CMK (cell line): ENCODE measurements around the gene MMRN2.
"Not testable (repeated sequence)": the region's sequence is repeated elsewhere in the genome, so short reads cannot be mapped to it uniquely, and the experiment has no call there.

Source experiments
- DNase-seq: peaks from one replicate; pipeline ENCODE4 v3.0.0-alpha.2; 2010; ENCODE audit warnings: low read depth

MMRN2 gene

DNA sequence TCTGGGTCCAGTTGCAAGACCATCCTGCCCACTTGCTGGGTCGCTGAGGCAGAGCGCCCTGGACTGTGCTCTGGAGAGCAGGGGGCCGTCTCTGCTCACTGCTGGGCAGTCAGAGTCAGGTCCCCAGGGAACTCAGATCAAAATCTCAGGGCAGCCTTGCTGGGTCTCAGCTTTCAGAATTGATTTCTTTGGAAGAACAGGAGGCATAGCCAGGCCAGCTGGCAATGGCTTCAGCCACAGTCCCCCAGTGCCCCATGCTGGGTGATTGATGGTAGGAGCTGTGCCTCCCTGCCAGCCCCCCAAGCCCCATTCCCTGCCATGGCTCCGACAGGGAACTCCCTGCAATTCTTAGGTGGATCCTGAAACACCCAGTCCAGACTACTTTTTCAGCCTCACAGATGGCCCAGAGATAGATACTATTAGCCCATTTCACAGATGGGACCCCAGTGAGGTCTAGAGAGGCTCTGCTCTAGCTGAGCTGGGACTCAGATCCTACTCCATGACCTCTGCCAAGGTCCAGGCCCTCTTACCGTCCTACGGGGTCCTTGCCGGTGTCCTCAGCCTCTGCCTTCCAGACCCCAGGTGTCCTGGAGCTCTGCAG lies 467 bp downstream of the MMRN2 start:
- DNase-seq = no peak

DNA sequence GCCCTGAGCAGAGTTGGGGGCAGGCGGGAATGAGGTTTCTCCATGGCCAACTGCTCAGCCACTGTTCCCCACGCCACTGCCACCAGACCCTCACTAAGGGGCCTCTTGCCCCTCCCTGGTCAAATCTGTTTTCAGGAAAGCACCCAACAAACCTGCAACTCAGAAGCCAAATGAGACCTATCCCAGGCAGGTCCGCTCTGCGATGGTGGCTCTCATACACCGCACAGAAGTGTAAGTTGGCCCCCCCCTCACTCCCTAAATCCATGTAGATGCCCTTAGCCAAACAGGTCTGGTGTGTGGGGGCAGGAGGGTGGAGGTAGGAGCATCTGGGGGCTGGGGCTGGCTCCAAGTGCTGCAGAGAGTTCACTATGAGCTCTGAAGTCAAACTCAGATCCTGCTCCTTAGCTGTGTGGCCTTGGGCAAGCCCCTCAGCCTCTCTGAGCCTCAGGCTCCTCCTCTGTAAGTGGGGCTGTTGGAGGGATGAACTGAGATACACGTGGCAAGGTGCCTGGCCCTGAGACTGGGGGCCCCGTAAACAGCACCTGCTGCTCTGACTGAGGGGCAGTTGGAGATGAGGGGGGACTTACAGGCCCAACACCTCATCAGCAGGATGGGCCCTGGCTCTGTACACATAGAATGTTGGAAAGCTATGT lies 1.1 kb downstream of the MMRN2 start:
- no peak for DNase-seq

DNA sequence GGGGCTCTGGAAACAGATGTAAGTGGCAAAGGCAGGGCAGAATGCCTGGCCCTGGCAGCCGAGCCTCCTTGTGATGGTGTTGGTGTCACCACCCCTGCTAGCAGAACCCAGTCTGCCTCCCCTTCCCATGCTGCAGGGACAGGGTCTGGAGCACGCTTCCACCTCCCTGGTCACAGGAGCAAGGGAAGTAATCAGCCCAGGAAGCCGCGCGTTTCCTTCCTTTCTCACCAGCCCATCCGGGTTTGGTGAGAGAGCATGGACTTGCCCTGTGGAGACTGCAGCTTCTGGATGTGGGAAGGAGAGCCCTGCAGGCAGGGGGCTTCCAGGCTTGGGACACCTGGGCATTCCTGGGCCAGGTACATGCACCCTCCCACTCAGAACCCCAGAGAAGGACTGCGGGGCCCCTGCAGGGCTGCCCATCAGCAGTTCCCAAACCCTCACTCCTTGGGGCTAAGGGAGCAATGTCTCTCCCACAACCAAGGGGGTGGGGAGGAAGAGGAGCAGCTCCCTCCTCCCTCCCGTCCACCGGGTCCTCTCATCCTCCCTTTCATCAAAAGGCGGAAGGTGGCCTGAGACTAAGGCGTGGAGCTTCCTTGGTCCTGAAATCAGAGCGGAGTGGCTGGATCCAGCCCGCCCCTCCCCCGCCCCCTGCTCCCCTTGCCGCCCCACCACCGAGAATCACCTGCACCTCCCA lies 1.8 kb downstream of the MMRN2 start:
- DNase-seq = no peak

DNA sequence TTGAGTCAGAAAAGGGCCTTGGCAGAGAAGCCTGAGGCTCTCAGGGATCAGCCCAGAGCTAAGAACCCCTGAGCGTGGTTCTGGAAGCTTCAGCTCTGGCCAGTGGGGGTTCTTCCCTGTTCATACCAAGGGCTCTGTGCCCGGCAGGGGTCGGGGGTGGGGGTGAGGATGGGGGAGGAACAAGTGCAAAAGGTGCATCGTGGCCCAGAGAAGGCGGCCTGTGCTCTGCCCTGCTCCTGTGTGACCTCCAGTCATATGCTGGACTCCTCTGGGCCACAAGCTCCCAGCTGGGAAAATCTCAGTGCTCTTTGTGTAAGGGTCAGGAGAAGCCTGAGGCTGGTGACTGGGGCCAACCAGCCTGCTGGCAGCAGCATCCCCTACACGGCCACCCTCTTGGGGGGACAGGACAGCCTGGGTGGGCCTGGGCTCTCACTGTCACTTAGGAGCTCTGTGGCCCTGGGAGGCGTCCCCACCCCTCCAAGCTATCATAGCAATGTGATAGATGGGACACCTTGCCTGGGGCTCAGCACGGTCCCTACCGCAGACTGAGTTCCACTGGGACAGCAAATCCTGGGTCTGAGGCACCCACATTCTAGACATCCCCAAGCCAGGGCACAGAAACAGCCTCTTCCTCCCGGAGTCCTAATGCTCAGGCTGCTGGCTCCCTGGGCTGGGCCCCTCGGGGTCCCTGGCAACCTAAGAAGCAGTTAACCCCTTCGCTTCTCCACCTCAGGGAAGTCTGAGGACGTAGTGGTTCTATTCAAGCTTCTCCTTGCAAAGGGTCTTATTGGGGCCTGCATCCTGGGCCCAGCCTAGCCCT lies 2.5 kb downstream of the MMRN2 start:
- DNase-seq = no peak

GRCh38 chr10:86953747-86954680 lies 3.4 kb downstream of the MMRN2 start:
- DNase-seq = peak; percentile 91

- not testable (repeated sequence) for DNase-seq
Measured at GRCh38 chr10:86952697-86953096, 4.7 kb downstream of the MMRN2 start.

DNA sequence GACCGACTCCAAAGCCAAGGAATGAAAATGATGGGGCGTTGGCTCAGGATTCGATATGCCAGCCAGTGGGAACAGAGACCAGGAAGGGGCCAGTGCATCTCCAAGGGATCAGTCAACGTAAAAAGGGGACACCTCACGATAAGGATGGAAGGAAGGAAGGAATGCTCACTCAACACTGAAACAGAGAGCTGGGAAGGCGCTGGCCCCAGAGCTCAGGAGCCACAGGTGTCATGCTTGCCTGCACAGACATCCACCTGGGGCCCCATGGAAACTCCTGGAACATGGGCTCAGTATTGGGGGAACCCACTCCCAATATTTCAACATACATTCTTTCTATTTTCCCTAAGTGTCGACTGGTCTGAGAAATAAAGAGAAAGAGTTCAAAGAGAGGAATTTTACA lies 5.3 kb downstream of the MMRN2 start:
- DNase-seq = no peak

DNA sequence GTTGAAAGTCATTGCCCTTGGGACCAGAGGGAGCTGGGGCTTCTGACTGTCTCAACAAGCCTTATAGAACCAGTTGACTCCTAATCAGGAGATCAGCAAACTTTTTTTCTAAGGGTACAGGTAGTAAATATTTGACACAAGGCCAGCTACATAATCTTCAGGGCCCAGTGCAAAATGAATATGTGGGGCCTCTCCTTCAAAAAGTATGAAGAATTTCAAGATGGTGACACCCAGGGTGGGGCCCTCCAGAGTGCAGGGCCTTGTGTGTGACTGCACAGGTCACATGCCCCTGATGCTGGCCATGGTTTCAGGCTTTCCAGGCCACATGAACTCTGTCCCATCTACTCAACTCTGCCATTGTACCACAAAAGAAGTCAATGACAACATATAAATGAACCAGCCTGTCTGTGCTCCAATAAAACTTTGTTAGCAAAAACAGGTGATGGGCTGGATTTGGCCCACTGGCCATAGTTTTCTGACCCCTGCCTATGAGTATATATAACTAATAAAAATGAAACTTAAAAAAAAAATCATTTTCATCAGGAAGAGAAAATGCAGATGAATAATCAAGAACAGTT lies 6.1 kb downstream of the MMRN2 start:
- no peak for DNase-seq

DNA sequence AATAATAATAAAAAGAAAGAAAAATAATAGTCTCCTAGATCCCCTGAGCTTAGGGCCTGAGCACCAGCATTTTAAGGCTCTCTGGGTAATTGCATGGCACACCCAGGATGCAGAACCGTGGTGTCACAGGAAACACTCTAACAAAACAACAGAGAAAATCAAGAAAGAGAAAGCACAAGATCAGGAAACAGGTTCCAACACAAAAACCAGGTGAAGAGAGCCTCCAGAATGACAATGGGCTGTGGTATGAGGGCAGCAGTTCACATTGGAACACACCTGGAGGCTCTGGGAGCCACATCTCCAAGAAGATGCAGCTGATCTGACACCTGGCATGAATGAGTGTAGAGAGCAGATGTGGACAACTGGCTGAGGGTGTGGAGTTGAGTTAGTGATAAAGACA lies 7.1 kb downstream of the MMRN2 start:
- DNase-seq = no peak

DNA sequence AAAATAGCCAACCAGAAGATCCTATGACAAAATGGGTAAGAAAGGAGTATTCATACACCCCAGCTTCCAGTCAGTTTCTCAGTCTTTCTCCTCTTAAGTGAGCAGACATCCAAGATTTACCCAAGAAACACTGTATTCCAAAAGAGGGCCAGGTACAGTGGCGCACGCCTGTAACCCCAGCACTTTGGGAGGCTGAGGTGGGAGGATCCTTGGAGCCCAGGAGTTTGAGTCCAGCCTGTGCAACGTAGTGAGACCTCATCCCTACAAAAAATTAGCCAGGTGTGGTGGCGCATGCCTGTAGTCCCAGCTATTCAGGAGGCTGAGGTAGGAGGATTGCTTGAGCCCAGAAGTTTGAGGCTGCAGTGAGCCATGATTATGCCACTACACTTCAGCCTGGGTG lies 9.6 kb downstream of the MMRN2 start:
- not testable (repeated sequence) for DNase-seq

- no peak for DNase-seq
Measured at GRCh38 chr10:86946213-86947155, 10.9 kb downstream of the MMRN2 start.

- no peak for DNase-seq
Measured at GRCh38 chr10:86945361-86946212, 11.8 kb downstream of the MMRN2 start.

GRCh38 chr10:86944907-86945306 lies 12.5 kb downstream of the MMRN2 start:
- DNase-seq = no peak

DNA sequence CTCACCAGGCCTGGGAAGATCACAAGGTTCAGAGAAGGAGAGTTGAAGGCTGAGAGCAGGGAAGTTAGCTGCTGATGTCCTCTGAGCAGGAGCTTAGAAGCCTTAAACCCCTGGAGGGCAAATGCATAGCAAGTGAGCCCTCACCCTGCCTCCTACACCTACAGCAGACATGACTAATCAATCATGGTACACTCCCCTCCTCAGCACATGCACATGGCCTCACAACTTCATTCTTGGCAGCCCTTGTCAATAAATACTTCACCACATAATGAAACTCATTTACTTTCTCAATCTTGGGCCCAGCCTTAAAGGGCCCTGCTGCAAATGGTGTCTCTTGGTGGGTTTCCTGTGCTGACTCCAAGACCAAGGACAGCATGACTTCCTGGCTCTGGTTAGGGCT lies 12.9 kb downstream of the MMRN2 start:
- DNase-seq = no peak

GRCh38 chr10:86944031-86944419 lies 13.4 kb downstream of the MMRN2 start:
- DNase-seq = no peak

- no peak for DNase-seq
Measured at GRCh38 chr10:86943316-86944030, 13.9 kb downstream of the MMRN2 start.

GRCh38 chr10:86942441-86943315 lies 14.7 kb downstream of the MMRN2 start:
- DNase-seq = no peak
